GM12878 (cell line): ENCODE results near the gene MAP3K1. TPM values are rescaled to one million over a fixed set of nuclear protein-coding genes. Genes with fewer than 3 reads are reported as not detected.

Experiments
- ATAC-seq: fragments of 200-7000 bp; cut with Tn5 transposase; 3 replicates; pipeline ENCODE4 v1.9.1; 2020; ENCODE audit warnings: mild to moderate bottlenecking, moderate library complexity
- BruUV-seq: library from RNA; stranded (reverse); fragments of 400-500 nt; replicated peaks from 2 replicates; lab custom pipeline; 2021; lab: Mats Ljungman, UMichigan
- CTCF ChIA-PET: fragments of 300-600 bp; sonication (Branson Sonifier 250); formaldehyde crosslinking; extraction: SDS; loops from one replicate; lab custom pipeline; 2021; ENCODE audit warnings: inconsistent platforms; lab: Yijun Ruan, JAX
- POLR2A ChIA-PET: fragments of 350-600 bp; formaldehyde crosslinking; extraction: SDS; loops from one replicate; lab custom pipeline; 2021; ENCODE audit warnings: inconsistent platforms; lab: Charles Lee
- RAD21 ChIA-PET: fragments of 300-600 bp; sonication (Branson Sonifier 250); formaldehyde crosslinking; loops from one replicate; lab custom pipeline; 2023; ENCODE audit warnings: antibody characterized with exemption; ENCODE audit not compliant: unreplicated experiment; lab: Charles Lee
- SMC1A ChIA-PET: fragments of 300-600 bp; sonication (Branson Sonifier 250); formaldehyde crosslinking; loops from one replicate; lab custom pipeline; 2023; ENCODE audit not compliant: unreplicated experiment, uncharacterized antibody; lab: Charles Lee
- DNase-seq: peaks from one replicate; pipeline ENCODE4 v3.0.0-alpha.2; 2011; ENCODE audit warnings: low read depth, low spot score
- FAIRE-seq: peaks from 3 replicates; lab custom pipeline; 2011; peaks lifted over from hg19 to GRCh38; lab: Jason Lieb, UNC
- H2AFZ ChIP-seq: 2 replicates; pipeline ENCODE4 v1.6.0; 2011; ENCODE audit warnings: low read depth, low read length, control low read depth; ENCODE audit not compliant: control insufficient read depth
- H3K27ac ChIP-seq: 2 replicates; pipeline ENCODE4 v1.5.1; 2011; ENCODE audit warnings: control low read depth; ENCODE audit not compliant: control insufficient read depth, insufficient read depth
- H3K27me3 ChIP-seq, 2 experiments: replicated peaks in 1 of 2; 2 replicates each; pipeline versions ENCODE4 v1.6.0 to v1.6.1; 2011; ENCODE audit warnings: low read length in 1 of 2; ENCODE audit not compliant: control insufficient read depth in 2 of 2, insufficient read depth in 2 of 2
- H3K36me3 ChIP-seq, 2 experiments: 2 replicates each; pipeline ENCODE4 v1.5.1; 2011; ENCODE audit warnings: low read length in 1 of 2; ENCODE audit not compliant: control insufficient read depth in 2 of 2, insufficient read depth in 2 of 2
- H3K4me1 ChIP-seq: 2 replicates; pipeline ENCODE4 v1.6.1; 2011; ENCODE audit warnings: mild to moderate bottlenecking, low read length, moderate library complexity, mixed read lengths; ENCODE audit not compliant: control insufficient read depth, insufficient read depth
- H3K4me2 ChIP-seq: 2 replicates; pipeline ENCODE4 v1.6.0; 2011; ENCODE audit warnings: control low read depth; ENCODE audit not compliant: control insufficient read depth, insufficient read depth
- H3K4me3 ChIP-seq: fragments of 200-600 bp; sonication (generic); 2 replicates; pipeline ENCODE4 v1.5.1; 2016
- H3K79me2 ChIP-seq: 2 replicates; pipeline ENCODE4 v1.6.0; 2011; ENCODE audit warnings: low read length; ENCODE audit not compliant: control insufficient read depth, insufficient read depth
- H3K9ac ChIP-seq: 2 replicates; pipeline ENCODE4 v1.8.0; 2011; ENCODE audit warnings: low read length, control low read depth, mixed read lengths; ENCODE audit not compliant: control insufficient read depth, insufficient read depth
- H3K9me3 ChIP-seq: replicated peaks from 3 replicates; pipeline ENCODE4 v1.5.1; 2011; ENCODE audit warnings: mild to moderate bottlenecking, low read length; ENCODE audit not compliant: control insufficient read depth, insufficient read depth
- H4K20me1 ChIP-seq: 2 replicates; pipeline ENCODE4 v1.6.0; 2011; ENCODE audit not compliant: control insufficient read depth, insufficient read depth
- HDAC6 ChIP-seq: fragments of 200-600 bp; sonication (generic); IDR thresholded peaks from one replicate; pipeline ENCODE4 v1.8.0; 2017; ENCODE audit warnings: antibody characterized with exemption; ENCODE audit not compliant: unreplicated experiment
- HDGF ChIP-seq: fragments of 450-650 bp; IDR thresholded peaks from 2 replicates; pipeline ENCODE4 v1.6.1; 2016; ENCODE audit warnings: antibody characterized with exemption
- MTA3 ChIP-seq: IDR thresholded peaks from 2 replicates; pipeline ENCODE4 v1.6.1; 2012; ENCODE audit warnings: low read length, inconsistent platforms, borderline replicate concordance
- POU2F2 ChIP-seq: IDR thresholded peaks from 3 replicates; pipeline ENCODE4 v1.6.1; 2011; ENCODE audit warnings: low read depth, mild to moderate bottlenecking, low read length, borderline replicate concordance
- RFX5 ChIP-seq: IDR thresholded peaks from 2 replicates; pipeline ENCODE4 v1.6.1; 2011; ENCODE audit warnings: low read depth, low read length, improper control_type of control experiment
- ZNF687 ChIP-seq: fragments of 450-650 bp; IDR thresholded peaks from 2 replicates; pipeline ENCODE4 v1.6.1; 2017; ENCODE audit warnings: mild to moderate bottlenecking, moderate library complexity
- WGBS: methylation state at CpG from one replicate; pipeline ENCODE4 v1.1.6; 2016; ENCODE audit warnings: low lambda C conversion rate; ENCODE audit not compliant: insufficient replicate concordance, insufficient coverage; ENCODE audit errors: missing lambda C conversion rate; 5-methylcytosine and 5-hydroxymethylcytosine counted together
- in situ Hi-C: fragments of 300-500 bp; cut with MboI; formaldehyde crosslinking; loops from 9 replicates; pipeline ENCODE4 v1.14.3; 2018; ENCODE audit warnings: mixed read lengths
- intact Hi-C: fragments of 100-400 bp; cut with micrococcal nuclease; formaldehyde crosslinking; loops from one replicate; pipeline ENCODE4 v1.14.2; 2022; ENCODE audit not compliant: unreplicated experiment
- polyA plus RNA-seq, 11 experiments: library from polyadenylated mRNA; depleted of rRNA in 4 of 11; unstranded in 6 of 11; stranded (reverse) in 5 of 11; fragments of >200 nt; fragmentation: Nextera tagmentation in 4 of 11; fragmentation: Illumina TruSeq in 1 of 11; extraction: Ambion mirVana in 4 of 11; extraction: Trizol in 1 of 11; gene quantifications; 1 replicate in 1 of 11; 2 replicates in 10 of 11; pipeline versions ENCODE4 v1.2.1 to v1.2.3, GENCODE V29; 2011 to 2016; ENCODE audit warnings: inconsistent platforms in 2 of 11, missing spikeins in 2 of 11, low read depth in 1 of 11
- total RNA-seq, 4 experiments: library from RNA; depleted of rRNA in 3 of 4; stranded (reverse); fragments of >200 nt in 3 of 4; fragmentation: Illumina TruSeq in 1 of 4; extraction: Trizol in 1 of 4; gene quantifications; 2 replicates each; pipeline versions ENCODE4 v1.2.1 to v1.2.3, GENCODE V29; 2013 to 2021

The MAP3K1 gene
- total and polyA plus RNA-seq, 10 of the 15 experiments (the other 5 are each of a cell fraction or from before 2014, with no cell fraction given): 7.5 to 24.6 (median 12.6) TPM

DNA sequence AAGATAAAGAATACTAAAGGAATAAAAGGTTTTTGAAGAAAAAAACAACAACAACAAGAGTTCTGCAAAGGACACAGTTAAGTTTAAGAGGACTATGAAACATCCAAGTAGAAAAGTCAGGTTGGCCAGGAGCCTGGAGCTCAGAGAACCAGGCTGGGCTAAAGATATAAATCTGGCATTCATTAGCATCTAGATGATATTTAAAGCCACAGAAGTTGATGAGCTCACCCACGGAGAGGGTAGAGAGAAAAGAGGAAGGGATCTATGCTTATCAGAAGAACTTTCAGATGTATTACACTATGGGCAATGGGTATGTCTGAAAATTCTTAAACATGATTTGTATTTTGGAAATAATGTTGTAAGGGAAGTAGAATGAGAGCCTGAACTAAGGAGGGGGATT, 126.6 kb downstream of the MAP3K1 start:
- POLR2A ChIA-PET: no interaction called here

More for the DNA sequence above, 126.6 kb downstream of the MAP3K1 start:
- no peak overlapping the region for H2AFZ ChIP-seq
- DNase-seq (no peak), FAIRE-seq (no peak), ATAC-seq (peak; percentile 29; the same call in 2 of the 3 replicates)
- H3K4me1 ChIP-seq: no peaks in the 10 kb centered on the region
- H3K27ac ChIP-seq: no peak overlapping the region
- TF ChIP-seq ZNF687: no peak
- no peak for TF ChIP-seq POU2F2
- TF ChIP-seq RFX5: no peak
- TF ChIP-seq HDAC6: no peak
- no peak for TF ChIP-seq HDGF
- TF ChIP-seq MTA3: no peak
- ChIA-PET RAD21 (no interaction called here), SMC1A (no interaction called here), CTCF (no interaction called here)
- no peak overlapping the region for H3K4me2 ChIP-seq
- peaks cover 2 to 29% of the 10 kb centered on the region in 2 experiments; a peak in 3 of 4 replicates for H3K36me3 ChIP-seq
- intact Hi-C loops (no loop called here), in situ Hi-C loops (no loop called here)
- H3K79me2 ChIP-seq: no peaks in the 10 kb centered on the region
- no peak overlapping the region for H3K9ac ChIP-seq
- 35% methylated on average over 1 of the region's 1 CpG for WGBS
- H4K20me1 ChIP-seq: no peaks in the 10 kb centered on the region
- no peak overlapping the region for H3K4me3 ChIP-seq
- no TSS peak for BruUV-seq
- H3K27me3 ChIP-seq: no peaks in the 10 kb centered on the region
- no peaks in the 10 kb centered on the region for H3K9me3 ChIP-seq

Other genes starting within 250 kb of the MAP3K1 start
- 9.0 and 10.4 TPM in 2 replicates for gene SETD9, start 94.0 kb downstream of the MAP3K1 start, total RNA-seq (2014; rRNA removed)
- gene SETD9, start 94.0 kb downstream of the MAP3K1 start, total RNA-seq (2014; rRNA removed; fragmentation: Illumina TruSeq; extraction: Trizol): 10.5 and 12.3 TPM in 2 replicates
- gene SETD9, start 94.0 kb downstream of the MAP3K1 start, total RNA-seq (2021): 8.0 and 8.7 TPM in 2 replicates
- 13.0 and 17.0 TPM in 2 replicates for gene SETD9, start 94.0 kb downstream of the MAP3K1 start, polyA plus RNA-seq (2011; rRNA removed)
- gene SETD9, start 94.0 kb downstream of the MAP3K1 start, polyA plus RNA-seq (2014; fragmentation: Illumina TruSeq; extraction: Trizol): 10.1 and 12.9 TPM in 2 replicates
- gene SETD9, start 94.0 kb downstream of the MAP3K1 start, polyA plus RNA-seq (2014; fragmentation: Nextera tagmentation; extraction: Ambion mirVana): 10 to 100 TPM; 12.9 to 17.1 TPM
- gene SETD9, start 94.0 kb downstream of the MAP3K1 start, polyA plus RNA-seq (2014; rRNA removed): 7.4 and 9.1 TPM in 2 replicates
- gene SETD9, start 94.0 kb downstream of the MAP3K1 start, polyA plus RNA-seq (2016; fragmentation: Nextera tagmentation; extraction: Ambion mirVana): 10 to 100 TPM; 14.9 to 17.8 TPM
- 7.9 and 11.1 TPM in 2 replicates for gene MIER3, start 136.6 kb downstream of the MAP3K1 start, total RNA-seq (2014; rRNA removed)
- 13.0 and 14.6 TPM in 2 replicates for gene MIER3, start 136.6 kb downstream of the MAP3K1 start, total RNA-seq (2014; rRNA removed; fragmentation: Illumina TruSeq; extraction: Trizol)
- 10.3 and 13.2 TPM in 2 replicates for gene MIER3, start 136.6 kb downstream of the MAP3K1 start, total RNA-seq (2021)
- 13.8 and 17.9 TPM in 2 replicates for gene MIER3, start 136.6 kb downstream of the MAP3K1 start, polyA plus RNA-seq (2011; rRNA removed)
- gene MIER3, start 136.6 kb downstream of the MAP3K1 start, polyA plus RNA-seq (2014; fragmentation: Illumina TruSeq; extraction: Trizol): 8.7 and 11.0 TPM in 2 replicates
- 1 to 10 TPM; 2.9 to 3.5 TPM for gene MIER3, start 136.6 kb downstream of the MAP3K1 start, polyA plus RNA-seq (2014; fragmentation: Nextera tagmentation; extraction: Ambion mirVana)
- 4.7 and 8.5 TPM in 2 replicates for gene MIER3, start 136.6 kb downstream of the MAP3K1 start, polyA plus RNA-seq (2014; rRNA removed)
- 1 to 10 TPM; 6.3 to 6.5 TPM for gene MIER3, start 136.6 kb downstream of the MAP3K1 start, polyA plus RNA-seq (2016; fragmentation: Nextera tagmentation; extraction: Ambion mirVana)